ENCODE data around the gene PACRG. TPM values are rescaled to one million over a fixed set of nuclear protein-coding genes. Genes with fewer than 3 reads are reported as not detected.

Gene PACRG
- total RNA-seq, 1 donor from 2014 or later: 10.5 TPM

DNA sequence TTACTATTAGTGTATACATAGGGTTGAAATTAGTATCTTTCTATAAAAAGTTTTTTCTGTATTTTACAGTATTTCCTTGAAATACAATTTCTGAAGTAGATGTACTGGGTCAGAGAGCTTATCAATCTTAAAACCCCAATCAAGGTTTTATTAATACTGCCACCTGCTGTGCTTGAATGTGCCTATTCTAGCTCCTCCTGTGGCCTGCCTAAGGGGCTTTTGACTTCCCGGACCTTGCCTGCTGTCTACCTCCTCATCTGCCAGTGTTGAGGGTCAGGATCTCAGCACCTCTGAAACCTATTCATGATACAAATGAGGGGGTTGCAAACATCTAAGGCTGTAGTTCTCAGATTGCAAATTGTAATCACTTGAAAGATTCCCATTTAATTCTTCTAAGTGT lies 9.2 kb downstream of the PACRG start:
- H3K27ac ChIP-seq (replicated peaks): no peak overlapping the region
- H3K27me3 ChIP-seq (ENCODE audit: low read depth): no peaks in the 10 kb centered on the region
- intact Hi-C loops (cut with micrococcal nuclease): no loop called here
- peaks cover 5% of the 10 kb centered on the region for H3K4me1 ChIP-seq
- H3K4me3 ChIP-seq: no peak overlapping the region
- no peaks in the 10 kb centered on the region for H3K9me3 ChIP-seq (replicated peaks)
- TF ChIP-seq, protein P1, sequence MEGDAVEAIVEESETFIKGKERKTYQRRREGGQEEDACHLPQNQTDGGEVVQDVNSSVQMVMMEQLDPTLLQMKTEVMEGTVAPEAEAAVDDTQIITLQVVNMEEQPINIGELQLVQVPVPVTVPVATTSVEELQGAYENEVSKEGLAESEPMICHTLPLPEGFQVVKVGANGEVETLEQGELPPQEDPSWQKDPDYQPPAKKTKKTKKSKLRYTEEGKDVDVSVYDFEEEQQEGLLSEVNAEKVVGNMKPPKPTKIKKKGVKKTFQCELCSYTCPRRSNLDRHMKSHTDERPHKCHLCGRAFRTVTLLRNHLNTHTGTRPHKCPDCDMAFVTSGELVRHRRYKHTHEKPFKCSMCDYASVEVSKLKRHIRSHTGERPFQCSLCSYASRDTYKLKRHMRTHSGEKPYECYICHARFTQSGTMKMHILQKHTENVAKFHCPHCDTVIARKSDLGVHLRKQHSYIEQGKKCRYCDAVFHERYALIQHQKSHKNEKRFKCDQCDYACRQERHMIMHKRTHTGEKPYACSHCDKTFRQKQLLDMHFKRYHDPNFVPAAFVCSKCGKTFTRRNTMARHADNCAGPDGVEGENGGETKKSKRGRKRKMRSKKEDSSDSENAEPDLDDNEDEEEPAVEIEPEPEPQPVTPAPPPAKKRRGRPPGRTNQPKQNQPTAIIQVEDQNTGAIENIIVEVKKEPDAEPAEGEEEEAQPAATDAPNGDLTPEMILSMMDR (IDR thresholded peaks at IDR 0.05; ENCODE audit: borderline replicate concordance): peak; percentile 61
- DNase-seq: no peak
- H3K36me3 ChIP-seq: no peaks in the 10 kb centered on the region

DNA sequence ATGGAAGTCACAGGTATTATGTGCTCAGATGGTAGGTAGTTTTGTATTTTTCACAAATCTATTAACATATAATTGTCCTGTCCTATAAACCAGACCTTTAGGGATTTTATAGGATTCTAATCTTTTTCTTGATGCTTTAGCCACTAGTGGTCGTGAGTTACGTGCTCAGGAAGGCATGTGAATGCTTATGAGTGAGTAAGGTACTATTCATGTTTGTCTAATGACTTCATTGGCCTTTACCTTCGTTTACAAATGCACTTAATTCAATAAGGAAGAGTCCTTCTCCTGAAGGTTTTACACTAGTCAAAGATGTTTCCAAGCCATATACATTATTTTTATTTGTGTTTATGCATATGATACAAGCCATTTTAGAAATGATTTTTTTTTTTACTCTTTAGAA lies 23.0 kb downstream of the PACRG start:
- H3K36me3 ChIP-seq: no peaks in the 10 kb centered on the region
- H3K27me3 ChIP-seq (ENCODE audit: low read depth): no peaks in the 10 kb centered on the region
- no peaks in the 10 kb centered on the region for H3K9me3 ChIP-seq (replicated peaks)
- intact Hi-C loops (cut with micrococcal nuclease): no loop called here
- no peak overlapping the region for H3K27ac ChIP-seq (replicated peaks)
- H3K4me1 ChIP-seq: no peaks in the 10 kb centered on the region
- no peak overlapping the region for H3K4me3 ChIP-seq
- TF ChIP-seq, protein P1 (IDR thresholded peaks at IDR 0.05; ENCODE audit: borderline replicate concordance): no peak
- DNase-seq: no peak

DNA sequence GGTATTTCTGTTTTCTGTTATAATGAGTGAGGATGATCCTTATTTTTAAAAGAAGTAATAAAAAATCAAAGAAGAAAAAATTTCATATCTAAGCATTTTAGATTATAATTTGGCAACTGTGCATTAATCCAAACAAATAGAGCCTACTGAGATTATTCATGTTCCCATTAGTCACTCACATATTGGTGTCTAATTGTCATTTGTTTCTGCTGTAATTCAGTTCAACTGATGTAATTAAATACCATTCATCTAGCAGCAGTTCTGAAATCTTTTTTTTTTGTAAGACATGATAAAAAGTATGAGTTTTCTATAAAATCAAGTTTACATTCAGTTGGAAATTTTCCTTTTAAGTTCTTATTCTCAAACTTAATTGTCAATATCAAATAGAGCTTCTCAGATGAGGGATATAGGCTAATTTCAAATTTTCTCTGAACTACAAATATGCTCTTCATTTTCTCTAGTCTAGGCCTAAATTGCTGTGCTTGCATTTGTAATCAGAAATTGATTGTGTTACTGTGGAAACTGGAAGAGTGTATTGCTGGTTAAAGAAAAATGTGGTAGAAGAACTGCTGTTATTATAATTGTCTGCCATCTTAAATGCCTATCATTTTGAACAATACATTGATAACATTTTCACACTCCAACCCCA lies 23.6 kb downstream of the PACRG start:
- Histone ChIP-seq H3K4me1 (no peaks in the 10 kb centered on the region), H3K36me3 (no peaks in the 10 kb centered on the region), H3K4me3 (no peak overlapping the region), H3K27me3 (ENCODE audit: low read depth) (no peaks in the 10 kb centered on the region), H3K27ac (replicated peaks) (no peak overlapping the region), H3K9me3 (replicated peaks) (no peaks in the 10 kb centered on the region)
- intact Hi-C loops (cut with micrococcal nuclease): no loop called here
- no peak for DNase-seq
- TF ChIP-seq, protein P1 (IDR thresholded peaks at IDR 0.05; ENCODE audit: borderline replicate concordance): no peak

DNA sequence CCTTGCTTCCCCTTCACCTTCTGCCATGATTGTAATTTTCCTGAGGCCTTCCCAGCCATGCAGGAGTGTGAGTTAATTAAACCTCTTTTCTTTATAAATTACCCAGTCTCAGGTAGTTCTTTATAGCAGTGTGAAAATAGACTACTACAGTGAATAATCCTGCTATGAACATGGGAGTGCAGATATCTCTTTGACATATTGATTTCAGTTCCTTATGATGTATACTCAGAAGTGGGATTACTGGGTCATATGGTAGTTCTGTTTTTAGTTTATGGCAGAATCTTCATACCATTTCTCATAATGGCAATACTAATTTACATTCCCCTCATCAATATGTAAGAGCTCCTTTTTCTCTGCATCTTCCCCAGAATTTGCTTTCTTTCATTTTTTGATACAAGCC lies 26.0 kb downstream of the PACRG start:
- no peaks in the 10 kb centered on the region for H3K36me3 ChIP-seq
- intact Hi-C loops (cut with micrococcal nuclease): no loop called here
- TF ChIP-seq, protein P1 (IDR thresholded peaks at IDR 0.05; ENCODE audit: borderline replicate concordance): no peak
- no peaks in the 10 kb centered on the region for H3K27me3 ChIP-seq (ENCODE audit: low read depth)
- no peak for DNase-seq
- no peak overlapping the region for H3K4me3 ChIP-seq
- no peaks in the 10 kb centered on the region for H3K9me3 ChIP-seq (replicated peaks)
- no peak overlapping the region for H3K27ac ChIP-seq (replicated peaks)
- no peaks in the 10 kb centered on the region for H3K4me1 ChIP-seq

DNA sequence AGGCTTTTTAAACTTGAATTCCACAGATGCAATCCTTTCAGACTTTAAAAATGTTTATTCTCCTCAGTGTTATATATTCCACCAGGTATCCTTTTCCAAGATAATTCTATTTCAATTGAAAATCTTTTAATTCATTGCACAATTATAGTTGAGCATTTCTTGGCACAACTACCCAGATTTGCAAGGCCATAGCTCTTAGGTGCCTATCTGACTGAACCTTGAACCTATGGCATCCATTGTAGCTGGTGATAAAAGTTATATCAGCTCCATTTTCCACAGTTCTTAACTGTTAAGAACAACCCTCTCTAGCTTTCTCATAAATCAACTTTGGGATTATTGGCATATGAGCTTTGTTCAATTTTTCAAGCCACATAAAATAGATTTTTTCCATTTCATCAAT lies 42.4 kb downstream of the PACRG start:
- TF ChIP-seq, protein P1 (IDR thresholded peaks at IDR 0.05; ENCODE audit: borderline replicate concordance): no peak
- H3K36me3 ChIP-seq: no peaks in the 10 kb centered on the region
- no peak overlapping the region for H3K27ac ChIP-seq (replicated peaks)
- no peaks in the 10 kb centered on the region for H3K4me1 ChIP-seq
- peaks cover 9% of the 10 kb centered on the region for H3K9me3 ChIP-seq (replicated peaks)
- no peak for DNase-seq
- no peak overlapping the region for H3K4me3 ChIP-seq
- intact Hi-C loops (cut with micrococcal nuclease): no loop called here
- H3K27me3 ChIP-seq (ENCODE audit: low read depth): no peaks in the 10 kb centered on the region
